AG04449 (cell line): Measurements from ENCODE around the gene PRR35.

Experiments
- CTCF ChIA-PET: fragments of 350-600 bp; formaldehyde crosslinking; extraction: SDS; loops from one replicate; lab custom pipeline; 2021; ENCODE audit warnings: antibody characterized with exemption; lab: Yijun Ruan, JAX
- POLR2A ChIA-PET: fragments of 400-600, 350-600 bp; formaldehyde crosslinking; extraction: SDS; loops from one replicate; lab custom pipeline; 2020; ENCODE audit warnings: antibody characterized with exemption, inconsistent platforms; lab: Yijun Ruan, JAX
- DNase-seq: peaks from one replicate; pipeline ENCODE4 v3.0.0-alpha.2; 2010; ENCODE audit warnings: low read depth, low spot score
- H3K4me3 ChIP-seq: 2 replicates; pipeline ENCODE4 v1.5.1; 2011; ENCODE audit warnings: low read depth, mild to moderate bottlenecking, control low read depth, low read length
- CTCF ChIP-seq: IDR thresholded peaks from one replicate; pipeline ENCODE4 v1.5.1; 2011; ENCODE audit warnings: mild to moderate bottlenecking, moderate library complexity, low read length, control low read depth, inconsistent platforms; ENCODE audit not compliant: insufficient read depth; ENCODE audit errors: missing control alignments

Gene PRR35

GRCh38 chr16:518858-519257 lies 41.3 kb upstream of the PRR35 start:
- H3K4me3 ChIP-seq: no peak overlapping the region
- no peak for DNase-seq
- ChIA-PET POLR2A (interaction anchor here (0.6 to 1.3 kb wide), 3 partner anchors 8 to 79 kb away, joined by 3 to 4 read pairs (median 4); partner anchors contain the start of gene CAPN15), CTCF (no interaction called here)
- no peak for TF ChIP-seq CTCF

- TF ChIP-seq CTCF: no peak
- CTCF ChIA-PET: no interaction called here
- no peak for DNase-seq
- POLR2A ChIA-PET: interaction anchor here (1.1 kb wide), 1 partner anchor 9 kb away, joined by 4 read pairs; no protein-coding TSS in a partner anchor
- H3K4me3 ChIP-seq: no peak overlapping the region
Measured at GRCh38 chr16:519425-519824, 40.8 kb upstream of the PRR35 start.

DNA sequence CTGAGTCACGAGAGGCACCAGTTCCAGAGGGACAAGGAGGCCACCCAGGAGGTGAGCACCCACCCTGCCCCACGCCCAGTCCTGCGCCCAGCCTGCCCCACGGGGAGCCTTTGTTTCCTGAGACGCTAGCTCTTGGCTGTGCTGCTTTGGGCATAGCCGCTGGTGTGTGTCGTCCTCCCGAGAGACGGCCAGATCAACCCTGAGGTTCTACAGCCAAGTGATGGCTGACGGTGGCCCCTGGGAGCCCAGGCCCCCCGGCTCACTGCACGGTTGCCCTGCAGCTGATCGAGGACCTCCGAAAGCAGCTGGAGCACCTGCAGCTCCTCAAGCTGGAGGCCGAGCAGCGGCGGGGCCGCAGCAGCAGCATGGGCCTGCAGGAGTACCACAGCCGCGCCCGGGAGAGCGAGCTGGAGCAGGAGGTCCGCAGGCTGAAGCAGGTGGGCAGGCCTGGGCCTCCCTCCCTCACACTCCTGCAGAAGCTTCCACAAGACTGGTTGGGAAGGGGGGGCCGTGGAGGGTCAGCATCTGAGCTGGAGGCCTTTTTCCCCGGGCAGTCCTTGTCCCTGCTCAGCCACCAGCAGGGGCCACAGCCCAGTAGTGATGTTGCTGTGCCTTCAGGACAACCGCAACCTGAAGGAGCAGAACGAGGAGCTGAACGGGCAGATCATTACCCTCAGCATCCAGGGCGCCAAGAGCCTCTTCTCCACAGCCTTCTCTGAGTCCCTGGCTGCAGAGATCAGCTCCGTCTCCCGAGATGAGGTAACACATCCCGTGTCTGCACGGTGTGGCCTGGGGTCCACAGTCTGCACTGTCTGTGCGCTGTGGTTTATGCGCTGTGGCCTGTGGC lies 40.1 kb upstream of the PRR35 start:
- POLR2A ChIA-PET: no interaction called here

DNA sequence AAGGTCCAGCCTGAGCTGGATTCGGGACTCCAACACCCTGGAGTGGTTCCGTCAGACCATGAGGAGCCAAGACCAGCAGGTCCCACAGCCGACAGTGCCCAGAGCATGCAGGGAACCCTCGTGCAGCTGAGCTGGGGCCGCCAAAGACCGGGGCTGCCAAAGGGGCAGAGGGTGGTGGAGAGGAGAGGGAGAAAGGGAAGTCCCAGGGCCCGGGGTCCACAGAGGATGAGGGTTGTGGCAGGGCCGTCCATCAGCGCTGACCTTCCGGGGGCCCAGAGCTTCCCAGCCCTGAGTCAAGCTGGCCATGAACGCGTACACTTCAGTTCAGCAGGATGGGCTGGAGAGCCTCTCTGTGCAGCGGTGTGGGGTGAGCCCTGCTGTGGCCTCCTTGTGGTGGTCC lies 39.3 kb upstream of the PRR35 start:
- no peak for DNase-seq
- no peak overlapping the region for H3K4me3 ChIP-seq
- POLR2A ChIA-PET: no interaction called here
- no peak for TF ChIP-seq CTCF
- CTCF ChIA-PET: interaction anchor here (0.7 kb wide), 1 partner anchor 141 kb away, joined by 3 read pairs; no protein-coding TSS in a partner anchor

More for the DNA sequence above, 40.1 kb upstream of the PRR35 start:
- no peak for TF ChIP-seq CTCF
- CTCF ChIA-PET: interaction anchor here (0.7 kb wide), 1 partner anchor 140 kb away, joined by 3 read pairs; no protein-coding TSS in a partner anchor
- no peak overlapping the region for H3K4me3 ChIP-seq
- no peak for DNase-seq

DNA sequence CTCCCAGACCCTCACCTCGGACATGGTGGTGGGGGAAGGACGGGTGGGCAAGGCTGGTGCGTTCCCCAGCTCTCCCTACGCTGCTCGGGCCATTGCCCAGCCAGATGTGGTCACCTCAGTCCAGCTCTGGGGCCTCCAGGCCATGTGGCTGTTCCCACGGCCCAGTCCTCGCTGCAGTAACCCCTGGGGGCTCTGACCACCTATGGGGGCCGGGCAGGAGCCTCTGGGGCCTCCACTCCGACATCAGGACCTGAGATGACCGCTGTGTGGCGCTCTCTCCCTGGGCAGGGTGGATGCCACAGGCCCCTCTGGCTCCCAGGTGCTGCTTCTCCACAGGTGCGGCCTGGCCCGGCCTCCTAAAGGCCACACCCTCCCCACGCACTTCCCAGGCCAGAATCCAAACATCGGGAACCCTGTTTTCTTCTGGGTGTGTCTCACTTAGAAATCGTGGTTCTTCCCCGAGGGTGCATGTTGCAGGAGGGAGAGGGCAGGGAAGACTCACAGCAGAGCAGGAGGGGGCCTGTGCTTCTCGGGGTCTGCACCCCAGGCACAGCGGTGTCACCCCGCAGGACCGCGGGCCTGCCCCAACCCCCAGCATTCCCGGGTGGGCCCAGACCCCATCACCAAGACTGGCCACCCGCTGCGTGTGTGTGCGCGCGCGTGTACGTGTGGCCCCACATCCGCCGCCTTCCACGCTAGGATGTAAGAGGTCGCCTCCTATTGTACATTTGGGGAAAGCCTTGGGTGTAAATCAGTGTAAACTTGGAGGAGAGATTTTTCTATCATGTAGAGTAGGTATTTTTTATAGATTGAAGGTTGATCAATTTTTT lies 38.6 kb upstream of the PRR35 start:
- POLR2A ChIA-PET: interaction anchor here (0.5 kb wide), 1 partner anchor 17 kb away, joined by 3 read pairs; no protein-coding TSS in a partner anchor
- no peak for TF ChIP-seq CTCF
- DNase-seq: no peak

More for the DNA sequence above, 38.6 kb upstream of the PRR35 start:
- H3K4me3 ChIP-seq: no peak overlapping the region
- CTCF ChIA-PET: no interaction called here
